Raji (cell line): ENCODE data around the gene SEC22C.

ENCODE experiments used
- POLR2A ChIP-seq: IDR thresholded peaks from 2 replicates; pipeline ENCODE4 v1.6.1; 2011; ENCODE audit warnings: low read depth, low read length, control low read depth; ENCODE audit not compliant: insufficient read depth

Gene SEC22C

DNA sequence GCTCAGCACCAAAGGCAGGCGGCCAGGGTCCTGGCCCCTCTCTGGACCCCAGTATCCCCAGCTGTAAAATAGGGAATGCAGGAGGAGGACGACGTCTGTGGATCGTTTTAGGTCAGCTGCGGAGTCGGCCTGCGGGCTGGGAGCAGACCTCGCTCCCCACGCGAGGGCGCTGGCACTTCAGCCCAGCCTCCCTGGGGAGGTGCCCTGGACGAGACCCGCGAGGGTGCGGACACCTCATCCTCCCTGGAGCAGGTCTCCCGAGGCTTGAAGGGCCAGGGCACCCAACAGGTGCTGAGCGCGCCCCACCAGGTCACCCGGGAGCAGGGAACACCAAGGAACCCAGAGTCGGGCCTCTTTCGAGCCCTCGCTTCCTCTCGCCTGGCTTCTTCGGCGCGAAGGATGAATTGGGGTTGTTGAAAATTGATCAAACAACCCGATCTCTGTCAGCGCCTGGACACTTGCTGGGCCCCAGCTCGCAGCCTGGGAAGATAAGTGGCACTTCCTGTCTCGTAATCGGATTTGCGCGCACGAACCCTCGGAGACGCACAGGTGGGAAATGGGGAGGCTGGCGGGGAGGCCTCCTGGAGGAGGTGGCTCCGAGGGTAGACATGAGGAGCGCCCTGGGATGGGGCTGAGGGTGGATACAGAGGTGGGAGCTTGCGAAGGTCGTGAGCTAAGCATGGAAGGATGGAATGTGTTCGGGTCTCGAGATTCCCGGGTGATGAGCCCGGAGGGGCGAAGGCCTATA, 79.9 kb downstream of the SEC22C start:
- no peak for TF ChIP-seq POLR2A

DNA sequence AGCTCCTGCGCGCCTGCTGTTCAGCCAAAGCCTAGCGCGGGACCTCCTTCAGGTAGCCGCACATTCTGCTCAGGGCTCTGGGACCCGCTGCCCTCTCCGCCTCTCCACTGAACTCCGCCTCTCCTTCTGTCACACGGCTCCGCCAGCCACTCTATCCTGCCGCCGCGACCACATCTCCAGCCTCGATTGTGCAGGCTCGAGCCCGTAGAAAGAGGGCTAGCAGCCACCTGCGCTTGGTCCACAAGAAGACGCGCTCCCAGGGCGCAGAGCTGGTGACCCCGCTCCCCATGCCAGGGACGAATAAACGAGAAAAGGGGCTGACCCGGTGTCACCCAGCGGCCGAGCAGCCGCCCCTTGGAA, 80.5 kb downstream of the SEC22C start:
- TF ChIP-seq POLR2A, result no peak

DNA sequence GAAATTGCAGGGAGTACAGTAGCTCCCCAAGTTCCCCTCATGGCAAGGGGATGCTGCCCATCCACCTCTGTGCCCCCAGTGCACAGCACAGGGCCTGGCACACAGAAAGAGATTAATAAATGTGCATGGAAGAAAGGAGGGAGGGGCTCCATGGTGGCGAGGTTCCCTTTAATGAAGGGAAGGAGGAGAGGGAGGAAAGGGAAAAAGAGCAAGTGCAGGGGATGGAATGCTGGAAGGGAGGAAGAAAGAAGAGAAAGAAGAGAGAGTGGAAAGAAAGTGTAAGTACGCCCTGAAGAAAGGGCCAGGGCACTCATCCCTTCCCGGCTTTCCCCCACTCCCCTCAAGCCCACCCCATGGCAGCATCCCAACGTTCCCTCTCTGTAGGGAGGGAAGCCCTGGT, 80.9 kb downstream of the SEC22C start:
- TF ChIP-seq POLR2A, result no peak

DNA sequence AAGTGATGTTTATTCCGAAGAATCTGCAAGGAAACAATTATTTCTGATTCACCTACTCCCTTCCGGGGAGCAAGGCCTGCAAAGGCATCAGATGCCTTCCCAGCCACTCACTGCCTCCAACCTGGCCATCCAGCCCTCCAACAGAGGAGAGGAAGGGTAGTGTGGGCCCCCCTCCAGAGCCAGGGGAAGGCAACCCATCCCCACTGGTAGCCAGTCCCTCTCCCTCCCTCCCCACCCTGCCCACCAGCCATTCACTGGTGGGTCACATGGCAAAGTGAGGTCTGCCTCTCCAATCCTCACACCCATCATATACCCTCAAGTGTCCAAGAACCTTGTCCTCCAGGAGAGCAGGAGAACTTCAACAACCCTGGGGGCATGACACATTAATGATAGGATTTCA, 81.7 kb downstream of the SEC22C start:
- TF ChIP-seq POLR2A, result no peak

DNA sequence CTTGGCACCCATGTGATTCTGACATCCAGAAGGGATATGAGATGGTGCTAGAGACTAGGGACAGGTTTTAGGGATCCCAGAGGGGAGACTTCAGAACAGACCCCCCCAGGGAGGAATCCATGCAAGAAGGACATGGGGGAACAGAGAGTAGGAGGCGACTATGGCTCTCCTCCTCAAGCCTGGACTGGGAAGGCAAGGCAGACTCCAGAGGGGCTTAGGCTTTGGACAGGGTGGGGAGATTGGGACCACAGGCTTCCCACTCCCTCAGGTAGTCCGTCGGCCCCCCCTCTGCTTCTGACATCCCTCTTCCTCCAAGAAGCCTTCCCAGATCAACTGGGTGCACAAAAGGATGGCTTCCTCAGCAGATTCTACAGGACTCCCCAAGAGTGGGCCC, 82.3 kb downstream of the SEC22C start:
- TF ChIP-seq POLR2A, result no peak

DNA sequence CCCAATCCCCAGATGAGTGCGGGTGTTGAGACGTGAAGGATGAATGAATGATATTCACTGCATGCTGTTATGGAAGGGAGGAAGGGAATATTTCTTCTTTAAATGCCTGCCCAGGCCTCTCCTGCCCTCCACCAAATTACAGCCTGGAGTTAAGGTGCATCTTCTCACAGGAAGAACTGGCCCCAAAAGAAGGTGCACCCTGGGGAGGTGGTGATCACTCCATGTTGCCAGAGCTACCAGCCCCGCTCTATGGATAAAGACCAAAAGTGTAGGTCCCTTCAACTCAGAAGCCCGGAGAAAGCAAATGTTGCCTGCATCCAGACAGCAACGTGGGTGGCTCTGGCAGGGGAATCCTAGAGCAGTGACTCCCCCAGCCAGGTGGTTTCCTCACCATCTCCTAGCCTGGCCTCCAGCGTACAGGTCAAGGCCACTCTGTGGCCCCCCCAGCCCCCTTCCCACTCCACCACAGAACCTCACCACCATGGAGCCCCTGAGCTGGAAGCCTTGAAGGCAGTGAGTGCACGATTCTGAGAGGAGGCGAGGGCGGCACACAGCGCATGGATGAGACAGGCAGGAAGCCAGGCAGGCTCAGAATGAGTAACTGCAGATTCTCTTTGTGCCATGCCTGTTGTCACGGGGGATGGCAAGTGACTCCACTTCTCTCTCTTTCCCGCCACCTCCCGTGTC, 82.8 kb downstream of the SEC22C start:
- no peak for TF ChIP-seq POLR2A

DNA sequence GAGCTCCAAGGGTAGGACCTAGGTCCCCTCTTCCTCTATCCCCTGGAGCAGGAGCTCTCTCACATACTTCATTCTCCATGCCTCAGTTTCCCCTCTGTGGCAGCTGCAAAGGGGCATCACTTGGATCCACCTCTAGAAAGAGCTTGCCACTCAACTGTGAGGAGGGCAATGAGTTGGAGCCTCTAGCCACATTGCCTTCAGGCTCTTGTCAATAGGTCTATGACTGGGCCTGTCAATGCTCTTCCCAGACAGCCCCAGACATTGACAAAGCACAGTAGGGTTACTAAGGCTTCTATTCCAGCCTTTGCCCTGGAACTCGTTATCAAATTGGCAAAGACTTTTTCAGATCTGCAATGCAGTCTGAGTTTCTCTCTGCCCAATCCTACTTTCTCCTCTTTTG, 83.7 kb downstream of the SEC22C start:
- no peak for TF ChIP-seq POLR2A
